NCI-H187 treated with DMSO at 0.1 percent for 48 hours (cell line): ENCODE data around the gene KCNJ3.

Source experiments
- DNase-seq: peaks from one replicate; lab custom pipeline; 2025; lab: John Stamatoyannopoulos, UW

KCNJ3 gene

DNA sequence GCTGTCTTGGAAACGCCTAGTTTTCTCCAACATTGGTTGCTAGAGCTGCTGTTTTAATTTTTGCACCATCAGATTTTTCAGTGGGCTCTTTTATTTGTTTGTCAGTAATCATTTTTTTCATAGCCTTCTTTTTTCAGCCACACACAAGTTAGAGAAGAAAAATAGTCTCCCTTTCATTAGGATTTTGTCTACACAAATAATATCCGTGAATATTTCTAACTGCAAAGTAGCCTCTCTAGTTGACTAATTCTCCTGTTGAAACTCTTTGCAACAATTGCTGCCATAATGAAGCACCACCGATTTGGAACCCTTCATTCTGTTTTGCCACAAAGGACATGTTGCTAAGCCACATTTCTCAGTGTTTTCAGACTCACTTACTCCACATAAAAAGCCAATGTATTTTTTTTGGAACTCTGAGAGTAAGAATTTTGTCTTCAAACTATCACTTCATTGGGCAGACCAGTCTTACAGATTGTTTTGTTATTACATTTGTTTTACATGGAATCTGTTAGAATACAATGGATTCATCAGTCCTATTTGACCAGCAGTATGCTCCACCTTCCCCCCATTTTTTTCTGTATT lies 9.6 kb downstream of the KCNJ3 start:
- no peak for DNase-seq

DNA sequence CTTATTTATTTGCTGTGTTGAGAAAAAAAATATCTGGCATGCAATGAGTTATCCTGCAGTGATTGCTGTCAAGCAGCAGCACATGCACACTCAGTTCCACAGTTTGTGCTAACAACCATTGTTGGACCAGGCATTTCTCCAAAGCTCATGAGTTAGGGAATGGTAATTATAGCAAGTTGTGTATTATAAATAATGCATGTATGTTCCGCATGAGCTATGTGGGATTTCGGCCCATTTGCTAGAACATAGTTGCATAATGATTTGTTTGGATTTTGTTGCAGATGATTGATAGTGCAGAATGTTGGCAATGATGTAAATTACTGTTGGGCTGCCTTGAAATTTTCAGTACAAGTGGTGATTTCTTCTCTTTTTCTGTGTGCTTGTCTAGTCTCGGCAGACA lies 10.7 kb downstream of the KCNJ3 start:
- no peak for DNase-seq

DNA sequence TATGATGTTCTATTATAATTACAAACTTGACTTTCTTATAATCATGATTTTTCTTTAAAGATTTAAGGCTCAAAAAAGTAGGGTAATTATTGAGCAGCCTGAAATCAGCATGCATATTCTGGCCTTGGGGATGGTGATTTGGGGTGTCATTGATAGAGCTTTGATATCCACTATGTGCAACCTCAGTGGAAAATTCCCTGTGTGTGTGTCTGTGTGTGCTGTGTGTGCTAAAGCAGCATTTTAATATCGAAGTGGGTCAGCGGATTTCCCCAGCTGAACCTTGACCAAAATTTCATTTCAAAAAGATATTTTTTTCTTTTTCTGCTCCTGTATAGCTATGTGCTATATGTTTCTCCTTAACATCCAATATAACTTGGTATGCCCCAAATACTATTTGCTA lies 11.6 kb downstream of the KCNJ3 start:
- DNase-seq = no peak

DNA sequence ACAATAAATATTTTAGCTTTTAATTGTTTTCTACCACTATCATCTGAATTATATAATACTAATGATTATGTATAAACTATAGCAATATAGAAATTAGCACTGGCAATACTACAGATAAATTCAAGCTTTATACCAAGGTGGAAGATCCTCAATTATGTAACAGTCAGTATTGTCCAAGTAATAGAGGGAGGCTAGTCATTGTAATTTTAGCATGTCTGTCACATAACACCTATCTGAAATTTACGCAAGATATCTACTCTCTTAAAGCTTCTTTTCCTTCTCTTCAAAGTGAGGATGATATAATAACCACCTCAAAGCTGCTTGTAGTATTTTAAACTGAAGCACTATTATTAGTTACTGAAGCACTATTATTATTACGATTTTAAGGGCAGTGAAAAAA lies 12.2 kb downstream of the KCNJ3 start:
- DNase-seq = no peak

DNA sequence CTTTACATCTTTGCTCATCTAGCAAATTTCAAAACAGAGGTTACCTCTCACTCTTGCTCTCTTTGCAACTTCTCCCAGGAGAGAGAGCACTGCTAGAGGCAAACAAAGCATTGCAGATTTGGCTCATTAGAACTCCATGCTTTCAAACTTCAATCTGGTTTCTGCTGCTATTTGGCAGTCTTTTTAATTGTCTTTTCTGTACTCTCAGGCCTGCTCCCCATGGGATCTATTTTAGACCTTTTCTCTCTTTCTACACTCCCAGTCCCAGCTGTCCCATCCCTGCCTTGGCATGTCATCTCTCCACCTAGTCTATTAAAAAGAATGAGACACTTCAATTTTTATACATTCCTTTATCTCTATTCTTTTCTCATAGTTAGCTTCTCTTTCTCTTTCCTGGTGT lies 15.2 kb downstream of the KCNJ3 start:
- no peak for DNase-seq

DNA sequence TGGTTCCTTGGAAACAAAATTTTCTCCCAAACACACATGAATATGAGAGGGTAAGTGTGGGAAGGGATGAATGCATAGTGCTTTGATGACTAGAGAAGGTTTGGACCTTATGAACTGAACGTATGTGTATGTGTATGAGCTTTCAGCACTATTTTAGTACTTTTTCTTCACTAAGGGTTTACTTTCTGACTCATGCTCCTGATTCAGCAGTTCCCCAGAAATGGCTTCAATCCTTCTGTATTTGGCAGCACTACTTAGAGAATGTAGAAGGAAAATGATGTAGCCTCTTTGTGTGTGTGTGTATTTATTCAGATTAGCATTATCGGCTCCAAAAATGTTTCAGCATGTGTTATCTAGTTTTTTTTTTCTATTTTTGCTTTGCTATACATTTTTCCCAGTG lies 22.2 kb downstream of the KCNJ3 start:
- no peak for DNase-seq

DNA sequence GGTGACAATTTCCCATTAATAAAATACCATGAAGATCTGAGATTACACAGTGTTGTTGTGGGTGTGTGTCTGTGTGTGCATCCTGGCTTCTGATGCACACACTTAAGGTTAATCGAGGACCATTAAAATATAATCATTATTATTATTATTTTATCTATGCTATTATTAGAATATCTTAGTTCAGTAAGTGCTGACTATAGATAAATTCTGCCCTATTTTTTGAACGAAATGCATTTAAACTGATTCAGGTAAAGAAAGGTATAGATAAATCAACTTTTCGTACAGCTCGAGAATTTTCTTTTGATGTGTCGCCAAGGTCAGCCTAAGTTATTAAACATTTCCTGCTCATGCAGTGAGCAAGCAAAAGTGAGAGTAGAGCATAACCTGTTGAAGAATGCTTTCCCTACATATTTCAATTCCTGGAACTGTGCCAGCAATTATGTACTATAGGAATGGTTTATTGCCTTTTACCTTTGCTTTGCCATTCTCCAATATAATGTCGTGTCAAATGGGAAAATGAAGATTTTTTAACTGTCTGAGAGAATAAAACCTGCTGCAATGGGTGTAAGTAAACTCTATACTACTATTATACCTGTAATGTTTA lies 25.8 kb downstream of the KCNJ3 start:
- no peak for DNase-seq

DNA sequence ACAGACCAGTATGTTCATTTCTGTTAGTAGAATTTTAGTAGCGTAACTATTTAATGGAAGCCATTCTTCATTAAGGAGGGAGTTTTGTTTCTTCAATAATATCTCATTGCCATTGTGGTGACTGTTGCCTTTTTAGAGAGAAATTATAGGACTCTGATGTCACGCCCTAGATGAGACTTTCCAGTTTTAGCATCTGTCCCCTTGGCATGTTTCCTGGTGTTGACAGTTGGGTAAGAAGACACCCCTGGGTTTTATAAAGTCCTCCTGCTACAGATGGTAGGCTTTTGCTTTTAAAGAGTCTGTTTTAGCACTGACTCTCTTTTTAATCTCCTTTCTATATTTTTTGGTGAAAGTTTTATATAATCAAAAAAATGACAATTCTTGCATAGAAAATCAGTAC lies 41.9 kb downstream of the KCNJ3 start:
- no peak for DNase-seq

DNA sequence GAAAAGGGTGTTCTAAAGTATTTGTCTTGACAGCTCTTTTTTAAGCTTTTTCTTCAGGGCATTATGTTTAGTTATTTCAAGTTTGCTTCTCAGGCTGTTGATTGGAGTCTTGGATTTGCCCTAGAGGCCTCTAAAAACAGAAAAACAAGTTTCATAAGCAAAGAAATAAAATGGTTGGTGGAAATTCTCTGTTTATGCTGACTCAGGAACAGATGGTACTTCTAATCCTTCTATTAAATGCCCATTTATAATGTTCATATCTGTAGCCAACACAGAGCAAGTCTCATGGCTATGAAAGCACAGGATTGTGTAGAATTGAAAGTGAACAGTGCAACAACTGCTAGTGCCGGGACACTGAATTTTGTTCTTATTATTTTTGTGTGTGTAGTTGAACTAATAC lies 60.4 kb downstream of the KCNJ3 start:
- no peak for DNase-seq

DNA sequence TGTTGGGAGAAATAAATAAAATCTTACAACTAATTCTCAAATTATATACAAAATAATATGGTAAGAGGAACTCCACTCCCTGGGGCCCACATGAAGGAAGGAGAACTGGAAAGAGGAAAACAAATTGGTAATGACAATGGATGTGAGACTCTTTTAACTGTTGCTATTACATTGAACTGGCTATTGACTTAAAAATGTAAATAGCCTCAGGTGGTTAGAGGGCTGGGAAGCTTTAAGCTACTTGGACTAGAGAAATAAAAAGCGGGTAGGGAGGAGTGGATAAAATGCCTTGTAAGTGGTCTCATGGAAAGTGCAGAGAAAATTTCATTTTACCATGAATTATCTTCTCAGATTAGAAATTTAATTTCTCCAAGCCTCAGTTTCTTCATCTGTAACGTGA lies 64.1 kb downstream of the KCNJ3 start:
- DNase-seq = no peak

DNA sequence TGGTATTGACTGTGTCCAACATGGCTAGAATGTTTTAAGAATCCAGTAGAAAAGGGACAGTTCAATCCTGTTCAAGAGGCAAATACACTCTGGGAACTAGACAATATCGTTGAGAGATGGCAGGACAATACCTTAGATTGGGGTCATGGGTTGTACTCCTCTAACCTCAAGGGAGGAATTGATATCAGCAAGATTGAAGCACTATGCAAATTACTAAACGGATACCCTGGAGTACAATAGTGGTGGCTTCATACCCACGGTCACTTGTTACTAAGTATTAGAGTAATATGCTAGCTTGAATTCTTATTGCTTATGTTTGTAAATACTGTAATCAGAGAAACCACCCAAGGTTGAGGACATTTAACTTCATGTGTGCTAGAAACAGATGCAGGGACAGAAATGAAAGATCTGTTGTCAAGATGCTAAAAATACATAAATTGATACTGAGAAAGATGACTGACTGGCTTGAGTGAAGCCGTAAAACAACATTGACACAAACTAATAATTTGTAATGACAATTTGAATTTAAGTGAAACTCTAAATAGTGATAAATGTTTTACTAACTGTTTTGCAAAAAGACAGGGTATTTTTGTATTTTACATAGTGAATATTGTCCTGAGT lies 73.3 kb downstream of the KCNJ3 start:
- DNase-seq = no peak

DNA sequence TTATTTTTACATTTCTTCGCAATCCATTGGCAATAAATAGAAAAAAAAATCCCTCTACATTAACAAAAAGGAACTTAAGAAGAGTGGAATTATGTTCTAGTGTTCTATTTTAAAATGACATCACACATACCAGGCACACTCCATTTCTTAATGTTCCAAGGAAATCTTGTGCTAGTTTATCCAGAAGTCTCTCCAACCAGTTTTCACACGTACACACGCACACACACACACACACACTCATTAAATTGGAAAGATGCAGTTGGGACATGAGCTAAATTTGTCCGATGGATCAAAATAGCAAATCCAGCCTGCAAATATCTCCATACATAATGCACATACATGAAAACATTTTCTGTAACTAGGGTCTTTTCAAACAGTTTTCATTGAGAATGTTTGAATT lies 78.3 kb downstream of the KCNJ3 start:
- no peak for DNase-seq

DNA sequence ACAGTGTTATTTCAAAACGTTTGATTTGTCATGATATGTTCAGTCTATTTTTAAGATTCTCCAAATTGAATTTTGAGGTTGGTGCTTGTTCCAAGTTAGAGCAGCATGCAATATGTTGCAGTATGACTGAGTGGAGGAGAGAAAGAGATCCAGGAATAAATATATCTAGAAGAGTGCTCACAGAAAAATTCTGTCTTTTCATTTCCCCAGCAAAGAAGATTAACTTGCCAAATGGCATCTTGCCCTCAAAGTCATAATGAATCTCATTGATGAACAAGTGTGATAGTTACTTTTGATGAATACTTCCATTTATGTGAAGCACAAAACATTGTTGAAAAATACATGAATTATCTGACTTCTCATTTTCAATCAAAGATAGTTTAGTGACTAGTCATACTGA lies 95.9 kb downstream of the KCNJ3 start:
- no peak for DNase-seq

DNA sequence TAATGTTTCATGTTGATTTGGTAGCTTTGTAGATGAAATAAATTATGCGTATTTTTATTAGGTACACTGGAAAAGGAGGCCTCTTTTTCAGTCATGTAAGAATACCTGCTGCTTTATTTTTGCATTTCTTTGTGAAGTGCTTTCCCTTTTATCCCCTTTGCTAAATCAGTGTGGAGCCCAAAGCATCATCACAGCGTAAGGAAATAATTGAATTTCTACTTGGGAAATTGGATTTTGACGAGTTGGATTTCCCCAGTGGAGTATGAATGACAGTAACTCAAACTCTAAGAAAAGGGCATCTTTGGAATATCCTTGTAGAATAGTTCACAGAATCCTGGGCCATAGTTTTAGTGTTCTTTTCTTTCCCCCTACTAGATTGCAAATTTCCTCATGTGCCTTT lies 97.2 kb downstream of the KCNJ3 start:
- no peak for DNase-seq

DNA sequence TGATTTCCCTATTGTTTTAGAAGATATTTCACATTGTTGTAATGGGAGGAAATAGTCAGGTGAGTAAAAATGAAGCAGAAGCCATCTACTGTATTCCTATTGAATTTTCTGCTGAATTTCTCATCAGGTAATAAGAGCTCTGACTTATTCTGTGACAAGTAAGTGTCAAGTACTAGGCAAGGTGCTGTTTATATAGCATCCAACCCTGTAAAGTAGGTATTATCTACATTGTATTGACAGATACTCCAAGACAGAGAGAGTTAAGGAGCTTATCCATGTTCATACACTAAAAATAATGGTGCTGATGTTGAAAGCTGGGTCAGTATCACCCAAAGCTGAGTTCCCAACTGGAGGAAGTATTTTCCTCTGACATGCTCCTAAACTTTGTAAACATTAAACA lies 106.0 kb downstream of the KCNJ3 start:
- no peak for DNase-seq

DNA sequence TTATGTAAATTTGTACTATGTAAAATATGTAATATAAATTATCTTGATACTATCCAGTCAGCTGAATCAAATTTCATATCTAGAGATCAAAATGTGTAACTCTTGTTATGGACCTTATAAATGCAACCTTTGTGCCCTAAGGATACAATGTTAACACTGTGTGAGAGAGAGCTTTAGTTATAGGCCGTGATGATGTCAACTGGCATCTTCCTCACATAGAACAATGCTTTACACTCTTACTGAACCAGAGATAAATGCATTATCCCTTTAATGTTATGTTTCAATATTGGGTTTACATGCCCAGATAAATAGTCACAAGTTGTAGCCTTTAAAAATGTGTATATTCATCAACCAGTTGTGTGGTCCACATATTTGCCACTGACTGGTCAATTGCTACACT lies 115.1 kb downstream of the KCNJ3 start:
- no peak for DNase-seq

DNA sequence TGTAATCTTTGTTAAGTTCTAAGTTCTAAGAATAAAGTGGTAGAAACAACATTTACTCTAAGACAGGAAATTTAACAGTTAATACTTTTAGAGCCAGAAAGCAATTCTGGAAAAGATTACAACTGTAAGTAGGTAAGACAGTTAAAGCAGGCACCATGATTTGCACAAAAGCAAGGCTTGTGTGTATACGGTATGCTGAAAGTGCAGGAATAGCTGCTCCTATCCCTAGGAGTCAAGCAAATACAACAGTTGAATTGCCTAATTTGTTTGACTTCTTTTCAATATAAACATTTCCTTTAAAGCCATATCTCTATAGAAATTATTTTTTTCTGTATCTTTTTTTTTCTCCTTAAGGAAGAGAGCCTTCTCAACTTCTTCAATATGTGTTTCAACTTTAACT lies 116.4 kb downstream of the KCNJ3 start:
- DNase-seq = no peak

DNA sequence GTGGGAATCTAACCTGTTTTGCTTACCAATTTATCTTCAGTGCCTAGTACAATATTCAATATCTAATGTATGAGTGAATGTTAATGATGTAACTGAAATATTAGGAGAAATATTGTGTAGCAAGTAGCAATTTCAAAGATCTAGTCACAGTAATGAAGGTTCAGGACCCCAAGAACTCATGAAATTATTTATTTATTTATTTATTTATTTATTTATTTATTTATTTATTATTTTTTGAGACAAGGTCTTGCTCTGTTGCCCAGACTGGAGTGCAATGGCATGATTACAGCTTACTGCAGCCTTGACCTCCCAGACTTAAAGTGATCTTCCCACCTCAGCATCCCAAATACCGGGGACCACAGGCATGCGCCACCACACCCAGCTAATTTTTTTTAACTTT lies 126.9 kb downstream of the KCNJ3 start:
- DNase-seq = no peak

DNA sequence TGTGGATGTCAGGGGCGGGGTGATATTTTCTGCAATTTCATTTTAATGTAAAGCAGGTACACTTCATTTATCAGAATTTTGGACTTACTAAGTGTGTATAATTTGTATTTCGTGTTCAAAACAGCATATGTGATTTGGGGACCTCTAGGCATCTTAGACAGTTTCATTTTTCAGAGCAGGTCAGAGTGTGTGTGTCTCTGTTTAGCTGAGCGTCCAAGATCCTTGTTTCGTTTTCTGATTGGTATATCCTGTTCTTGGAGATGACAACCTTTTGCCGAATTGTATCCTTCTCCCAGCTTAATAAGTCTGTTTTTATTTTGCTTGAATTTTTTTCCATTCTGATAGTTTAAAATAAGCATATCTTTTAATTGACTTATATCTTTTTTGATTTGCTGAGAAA lies 128.3 kb downstream of the KCNJ3 start:
- no peak for DNase-seq

DNA sequence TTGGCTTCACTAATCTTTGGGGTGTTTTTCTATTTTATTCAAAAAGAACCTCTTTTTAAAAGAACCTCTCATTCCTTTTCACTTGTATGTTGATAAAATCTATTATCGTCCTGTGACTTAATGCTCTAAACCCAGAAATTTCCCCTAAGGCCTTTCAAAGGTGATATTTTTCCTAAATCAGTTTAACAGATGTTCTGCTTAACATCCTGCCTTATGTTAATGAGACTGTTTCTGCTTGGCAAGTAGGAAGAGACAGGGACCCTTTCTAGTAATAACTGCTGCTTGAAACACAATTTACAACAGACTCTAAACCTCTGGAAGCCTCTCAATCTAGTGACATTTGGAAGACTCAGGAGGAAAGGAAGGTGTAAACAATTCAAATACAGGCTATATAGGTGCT lies 128.8 kb downstream of the KCNJ3 start:
- no peak for DNase-seq

DNA sequence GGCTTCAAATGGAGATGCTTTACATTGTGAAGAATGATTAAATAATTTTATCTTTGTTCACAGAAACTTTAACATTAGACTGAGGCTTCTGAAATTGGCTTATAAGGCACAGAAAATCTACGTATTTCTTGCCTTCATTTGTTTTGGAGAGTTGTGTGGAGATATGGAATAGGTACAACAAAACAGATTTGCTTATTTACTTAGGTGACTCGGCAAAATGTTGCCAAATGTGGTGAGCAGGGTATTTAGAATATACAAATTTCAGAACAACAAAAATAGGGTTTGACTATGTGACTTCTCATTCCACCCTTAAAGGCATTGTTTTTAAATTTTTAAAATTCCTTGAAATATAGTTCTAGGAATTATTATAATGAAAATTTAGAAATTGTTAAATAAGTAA lies 134.2 kb downstream of the KCNJ3 start:
- DNase-seq = no peak

DNA sequence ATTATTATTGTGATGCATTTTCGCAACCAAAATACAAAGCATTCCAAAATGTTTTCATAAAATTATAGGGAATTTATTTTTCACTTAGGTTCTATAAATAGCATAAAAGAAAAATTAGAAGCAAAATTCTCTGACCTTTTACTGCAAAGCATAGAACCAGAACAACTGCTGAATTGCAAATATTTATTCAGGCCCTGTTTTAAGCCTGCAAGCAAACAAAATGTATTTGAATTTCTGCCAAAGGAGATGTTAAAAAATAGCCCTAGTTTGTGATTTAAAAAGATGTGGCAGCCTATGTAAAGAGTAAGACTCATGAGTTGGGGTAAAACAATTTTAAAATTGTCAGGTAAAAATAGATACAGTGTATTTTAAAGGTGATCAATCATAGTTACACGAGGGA lies 138.1 kb downstream of the KCNJ3 start:
- DNase-seq = no peak

DNA sequence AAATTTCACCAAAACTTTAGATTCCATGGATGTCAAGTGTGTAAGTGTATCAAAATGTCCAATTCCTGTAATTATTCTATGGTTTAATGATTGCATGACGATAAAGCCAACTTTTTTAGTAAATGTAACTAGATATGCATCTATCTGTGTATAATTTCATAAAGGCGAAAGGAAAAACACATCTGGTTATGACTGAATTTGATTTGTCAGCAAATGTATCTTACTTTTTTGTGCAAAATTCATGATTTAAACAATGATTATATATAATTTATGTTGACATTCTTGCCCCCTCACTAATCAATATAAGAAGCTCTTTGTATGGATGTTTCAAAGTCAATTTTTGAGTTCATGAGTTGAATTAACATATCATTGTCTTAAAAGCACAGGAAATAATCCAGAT lies 138.5 kb downstream of the KCNJ3 start:
- no peak for DNase-seq

DNA sequence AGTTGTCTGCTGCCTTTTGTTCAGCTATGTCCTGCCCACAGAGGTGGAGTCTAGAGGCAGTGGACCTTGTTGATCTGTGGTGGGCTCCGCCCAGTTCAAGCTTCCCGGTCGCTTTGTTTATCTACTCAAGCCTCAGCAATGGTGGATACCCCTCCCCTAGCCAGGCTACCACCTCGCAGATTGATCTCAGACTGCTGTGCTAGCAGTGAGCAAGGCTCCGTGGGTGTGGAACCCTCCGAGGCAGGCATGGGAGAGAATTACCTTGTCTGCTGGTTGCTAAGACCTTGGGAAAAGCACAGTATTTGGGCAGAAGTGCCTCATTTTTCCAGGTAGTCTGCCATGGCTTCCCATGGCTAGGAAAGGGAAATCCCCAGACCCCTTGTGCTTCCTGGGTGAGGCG lies 146.0 kb downstream of the KCNJ3 start:
- DNase-seq = no peak
